Ammon's horn (tissue), 1 donor: ENCODE measurements around the gene C6orf89.

Experiments
- DNase-seq: peaks from one replicate; pipeline ENCODE4 v3.0.0-alpha.2; 2016; ENCODE audit warnings: low spot score

Gene C6orf89

GRCh38 chr6:36852481-36853147, 33.1 kb upstream of the C6orf89 start:
- DNase-seq, result no peak

GRCh38 chr6:36853325-36853724, 32.4 kb upstream of the C6orf89 start:
- DNase-seq, result peak; percentile 43

- no peak for DNase-seq
These were observed 30.0 kb upstream of the C6orf89 start for GRCh38 chr6:36855750-36856149.

- no peak for DNase-seq
These were observed 29.5 kb upstream of the C6orf89 start for GRCh38 chr6:36856277-36856676.

- DNase-seq, result no peak
These were observed 28.4 kb upstream of the C6orf89 start for GRCh38 chr6:36857325-36857724.

GRCh38 chr6:36858407-36858981, 27.3 kb upstream of the C6orf89 start:
- DNase-seq, result no peak

GRCh38 chr6:36860126-36860525, 25.6 kb upstream of the C6orf89 start:
- no peak for DNase-seq

- no peak for DNase-seq
These were observed 23.4 kb upstream of the C6orf89 start for GRCh38 chr6:36862164-36862847.

- no peak for DNase-seq
These were observed 22.8 kb upstream of the C6orf89 start for GRCh38 chr6:36862848-36863382.

- DNase-seq, result no peak
These were observed 21.8 kb upstream of the C6orf89 start for GRCh38 chr6:36863670-36864540.

- no peak for DNase-seq
These were observed 19.9 kb upstream of the C6orf89 start for GRCh38 chr6:36865835-36866234.

- DNase-seq, result no peak
These were observed 18.1 kb upstream of the C6orf89 start for GRCh38 chr6:36867471-36868224.

- no peak for DNase-seq
These were observed 14.1 kb upstream of the C6orf89 start for GRCh38 chr6:36871686-36872085.

GRCh38 chr6:36873115-36873514, 12.6 kb upstream of the C6orf89 start:
- DNase-seq, result no peak

- DNase-seq, result no peak
These were observed 11.9 kb upstream of the C6orf89 start for GRCh38 chr6:36873612-36874442.

GRCh38 chr6:36874443-36875249, 11.1 kb upstream of the C6orf89 start, which contains the start of gene PPIL1:
PPIL1 (minus strand) TSS chr6:36874803; CDS start chr6:36874772, 31 bp downstream.
- peak; percentile 90 for DNase-seq

- DNase-seq, result no peak
These were observed 10.5 kb upstream of the C6orf89 start for GRCh38 chr6:36875250-36875633.

GRCh38 chr6:36884610-36885009, 1.1 kb upstream of the C6orf89 start:
- DNase-seq, result no peak

GRCh38 chr6:36886950-36887618, 1.3 kb downstream of the C6orf89 start:
- DNase-seq, result no peak
